Measurements from ENCODE around the gene DGCR2. TPM values are rescaled to one million over a fixed set of nuclear protein-coding genes. Genes with fewer than 3 reads are reported as not detected.

DGCR2 gene
- total RNA-seq, 1 donor from 2014 or later = 20.6 TPM

DNA sequence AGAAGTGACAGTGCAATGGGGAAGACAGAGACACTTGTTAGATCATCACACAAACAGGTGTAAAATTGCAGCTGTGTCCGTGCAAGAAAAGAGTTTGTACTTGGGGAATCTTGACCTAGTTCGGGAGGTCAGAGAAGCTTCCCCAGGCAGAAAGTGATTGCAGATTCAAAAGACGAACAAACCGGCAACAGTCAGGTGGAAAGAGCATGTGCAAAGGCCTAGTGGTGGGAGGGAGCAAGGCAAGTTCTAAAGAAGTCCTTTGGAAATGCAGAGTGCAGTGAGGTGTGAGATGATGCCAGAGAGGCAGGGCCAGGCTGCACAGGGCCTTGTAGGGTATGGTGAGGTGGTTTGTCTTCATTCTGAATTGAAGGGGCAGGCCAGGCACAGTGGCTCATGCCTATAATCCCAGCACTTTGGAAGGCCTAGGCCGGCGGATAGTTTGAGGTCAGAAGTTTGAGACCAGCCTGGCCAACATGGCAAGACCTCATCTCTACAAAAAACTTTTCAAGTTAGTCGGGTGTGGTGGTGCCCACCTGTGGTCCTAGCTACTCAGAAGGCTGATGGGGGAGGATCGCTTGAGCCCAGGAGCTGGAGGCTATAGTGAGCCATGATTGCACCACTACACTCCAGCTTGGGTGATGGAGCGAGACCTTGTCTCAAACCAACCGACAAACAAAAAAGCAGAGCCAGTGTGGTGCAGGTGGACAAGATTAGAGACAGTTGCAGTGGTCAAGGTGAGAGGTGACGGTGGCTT lies 24.2 kb upstream of the DGCR2 start:
- Mint-ChIP-seq H3K36me3 (peaks cover 6% of the 10 kb centered on the region), H3K27me3 (ENCODE audit: insufficient read depth, low read depth) (peaks cover 46% of the 10 kb centered on the region), H3K27ac (peak overlapping the region; percentile 35), H3K9me3 (peaks cover 7% of the 10 kb centered on the region), H3K4me3 (no peak overlapping the region), H3K4me1 (peaks cover 17% of the 10 kb centered on the region)
- Histone ChIP-seq H3K9me3 (ENCODE audit: low read depth) (no peaks in the 10 kb centered on the region), H3K27me3 (peaks cover 66% of the 10 kb centered on the region), H3K4me1 (peaks cover 6% of the 10 kb centered on the region), H3K27ac (no peak overlapping the region), H3F3A (ENCODE audit: low read depth) (peaks cover 7% of the 10 kb centered on the region), H3K4me2 (no peak overlapping the region), H3K36me3 (no peaks in the 10 kb centered on the region), H2AFZ (replicated peaks) (no peak overlapping the region), H4K20me1 (ENCODE audit: low read depth) (peaks cover 15% of the 10 kb centered on the region), H3K9ac (no peak overlapping the region), H3K79me2 (ENCODE audit: low read depth) (peaks cover 12% of the 10 kb centered on the region), H3K4me3 (no peak overlapping the region)
- no peak for DNase-seq (ENCODE audit: low spot score)
- TF ChIP-seq EZH2 (IDR thresholded peaks at IDR 0.05) (no peak), EZH2phosphoT487 (IDR thresholded peaks at IDR 0.05) (no peak)
- TF ChIP-seq, protein P1, sequence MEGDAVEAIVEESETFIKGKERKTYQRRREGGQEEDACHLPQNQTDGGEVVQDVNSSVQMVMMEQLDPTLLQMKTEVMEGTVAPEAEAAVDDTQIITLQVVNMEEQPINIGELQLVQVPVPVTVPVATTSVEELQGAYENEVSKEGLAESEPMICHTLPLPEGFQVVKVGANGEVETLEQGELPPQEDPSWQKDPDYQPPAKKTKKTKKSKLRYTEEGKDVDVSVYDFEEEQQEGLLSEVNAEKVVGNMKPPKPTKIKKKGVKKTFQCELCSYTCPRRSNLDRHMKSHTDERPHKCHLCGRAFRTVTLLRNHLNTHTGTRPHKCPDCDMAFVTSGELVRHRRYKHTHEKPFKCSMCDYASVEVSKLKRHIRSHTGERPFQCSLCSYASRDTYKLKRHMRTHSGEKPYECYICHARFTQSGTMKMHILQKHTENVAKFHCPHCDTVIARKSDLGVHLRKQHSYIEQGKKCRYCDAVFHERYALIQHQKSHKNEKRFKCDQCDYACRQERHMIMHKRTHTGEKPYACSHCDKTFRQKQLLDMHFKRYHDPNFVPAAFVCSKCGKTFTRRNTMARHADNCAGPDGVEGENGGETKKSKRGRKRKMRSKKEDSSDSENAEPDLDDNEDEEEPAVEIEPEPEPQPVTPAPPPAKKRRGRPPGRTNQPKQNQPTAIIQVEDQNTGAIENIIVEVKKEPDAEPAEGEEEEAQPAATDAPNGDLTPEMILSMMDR (IDR thresholded peaks at IDR 0.05) = no peak

DNA sequence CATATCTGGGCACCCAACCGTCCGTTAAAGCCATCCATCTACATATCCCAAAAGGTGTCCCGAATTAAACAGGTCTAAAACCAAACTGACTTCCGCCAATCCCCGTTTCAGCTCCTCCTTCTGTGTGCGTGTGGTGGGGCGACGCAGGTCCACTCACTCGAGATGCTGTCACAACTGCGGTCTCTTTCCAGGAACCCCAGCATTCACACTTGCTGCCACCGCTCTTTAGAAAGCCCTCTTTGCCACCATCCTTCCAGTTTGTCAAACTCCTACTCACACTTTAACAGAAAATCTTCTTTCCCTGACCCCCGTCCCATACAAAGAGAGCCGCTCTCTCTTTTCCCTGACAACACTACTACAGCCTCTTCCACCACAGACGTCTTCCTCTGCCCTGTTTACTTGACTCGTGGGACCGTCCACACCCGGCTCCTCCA lies 21.8 kb upstream of the DGCR2 start:
- H3K27ac ChIP-seq = no peak overlapping the region
- peaks cover 13% of the 10 kb centered on the region for H3K4me1 Mint-ChIP-seq

DNA sequence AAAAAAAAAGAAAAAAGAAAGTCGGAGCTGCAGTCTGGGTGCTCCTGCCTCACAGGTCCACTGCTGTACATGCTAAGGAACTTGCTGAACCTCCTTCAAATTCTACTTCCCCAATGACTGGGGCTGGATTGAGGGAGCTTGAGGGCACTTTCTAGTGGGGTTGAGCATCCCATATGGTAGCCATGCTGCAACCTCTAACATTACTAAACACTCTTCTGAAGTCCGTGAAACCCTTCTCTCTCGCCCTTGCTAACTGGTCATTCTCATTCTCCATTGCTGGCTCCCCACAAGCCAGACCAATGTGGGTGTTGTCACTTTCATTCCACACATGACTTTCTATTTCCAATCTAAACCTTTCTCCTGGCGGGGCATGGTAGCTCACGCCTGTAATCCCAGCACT lies 21.0 kb upstream of the DGCR2 start:
- H3K4me2 ChIP-seq = peak overlapping the region; percentile 98
- peaks cover 2% of the 10 kb centered on the region for H3K9me3 Mint-ChIP-seq

More for the DNA sequence above, 21.8 kb upstream of the DGCR2 start:
- Mint-ChIP-seq H3K27ac (peak overlapping the region; percentile 23), H3K9me3 (peaks cover 2% of the 10 kb centered on the region), H3K27me3 (ENCODE audit: insufficient read depth, low read depth) (peaks cover 33% of the 10 kb centered on the region), H3K36me3 (peaks cover 8% of the 10 kb centered on the region), H3K4me3 (peak overlapping the region; percentile 95)
- H3K36me3 ChIP-seq = no peaks in the 10 kb centered on the region
- peaks cover 7% of the 10 kb centered on the region for H4K20me1 ChIP-seq (ENCODE audit: low read depth)
- peak overlapping the region; percentile 70 for H2AFZ ChIP-seq (replicated peaks)
- peaks cover 42% of the 10 kb centered on the region for H3K27me3 ChIP-seq
- DNase-seq (ENCODE audit: low spot score) = no peak
- peak overlapping the region; percentile 98 for H3K4me2 ChIP-seq
- H3K79me2 ChIP-seq (ENCODE audit: low read depth) = peaks cover 12% of the 10 kb centered on the region
- H3K4me3 ChIP-seq = peak overlapping the region; percentile 99
- H3K9ac ChIP-seq = peak overlapping the region; percentile 89
- H3F3A ChIP-seq (ENCODE audit: low read depth) = peaks cover 5% of the 10 kb centered on the region
- no peaks in the 10 kb centered on the region for H3K9me3 ChIP-seq (ENCODE audit: low read depth)
- TF ChIP-seq, protein P1 (IDR thresholded peaks at IDR 0.05) = no peak
- TF ChIP-seq EZH2 (IDR thresholded peaks at IDR 0.05) (no peak), EZH2phosphoT487 (IDR thresholded peaks at IDR 0.05) (no peak)
- H3K4me1 ChIP-seq = peaks cover 6% of the 10 kb centered on the region

More for the DNA sequence above, 21.0 kb upstream of the DGCR2 start:
- H3K27ac ChIP-seq = no peak overlapping the region
- peak overlapping the region; percentile 95 for H3K4me3 Mint-ChIP-seq
- no peak for DNase-seq (ENCODE audit: low spot score)
- H3K9ac ChIP-seq = no peak overlapping the region
- H3F3A ChIP-seq (ENCODE audit: low read depth) = no peaks in the 10 kb centered on the region
- peak overlapping the region; percentile 72 for H3K27ac Mint-ChIP-seq
- no peaks in the 10 kb centered on the region for H3K9me3 ChIP-seq (ENCODE audit: low read depth)
- peaks cover 34% of the 10 kb centered on the region for H3K27me3 ChIP-seq
- H3K4me3 ChIP-seq = peak overlapping the region; percentile 99
- TF ChIP-seq EZH2phosphoT487 (IDR thresholded peaks at IDR 0.05) (no peak), EZH2 (IDR thresholded peaks at IDR 0.05) (no peak)
- TF ChIP-seq, protein P1 (IDR thresholded peaks at IDR 0.05) = no peak
- no peaks in the 10 kb centered on the region for H3K36me3 ChIP-seq
- H3K4me1 ChIP-seq = peaks cover 6% of the 10 kb centered on the region
- H3K36me3 Mint-ChIP-seq = peaks cover 8% of the 10 kb centered on the region
- no peak overlapping the region for H2AFZ ChIP-seq (replicated peaks)
- peaks cover 25% of the 10 kb centered on the region for H3K27me3 Mint-ChIP-seq (ENCODE audit: insufficient read depth, low read depth)
- H3K4me1 Mint-ChIP-seq = peaks cover 13% of the 10 kb centered on the region
- peaks cover 12% of the 10 kb centered on the region for H3K79me2 ChIP-seq (ENCODE audit: low read depth)
- peaks cover 7% of the 10 kb centered on the region for H4K20me1 ChIP-seq (ENCODE audit: low read depth)
